OCI-LY1 (cell line): Measurements from ENCODE around the gene LZTFL1.

Source experiments
- H2AFZ ChIP-seq: fragments of 200-600 bp; sonication (generic), shearing (Covaris generic); 2 replicates; pipeline ENCODE4 v1.6.0; 2014; ENCODE audit warnings: antibody characterized with exemption, mild to moderate bottlenecking, low read length
- H3F3A ChIP-seq: fragments of 200-600 bp; sonication (generic), shearing (Covaris generic); 2 replicates; pipeline ENCODE4 v1.6.0; 2014; ENCODE audit warnings: mild to moderate bottlenecking, antibody characterized with exemption, low read length, moderate library complexity; ENCODE audit not compliant: insufficient read depth
- H3K27ac ChIP-seq: fragments of 200-600 bp; sonication (generic); 2 replicates; pipeline ENCODE4 v1.5.1; 2014; ENCODE audit warnings: low read length, mixed run types, mild to moderate bottlenecking, low read depth; ENCODE audit not compliant: poor library complexity, severe bottlenecking
- H3K27me3 ChIP-seq: fragments of 200-600 bp; sonication (generic); 2 replicates; pipeline ENCODE4 v1.6.0; 2014; ENCODE audit warnings: antibody characterized with exemption, mild to moderate bottlenecking, low read length, moderate library complexity; ENCODE audit not compliant: insufficient read depth
- H3K36me3 ChIP-seq: fragments of 200-600 bp; sonication (generic); 2 replicates; pipeline ENCODE4 v1.6.1; 2014; ENCODE audit warnings: mild to moderate bottlenecking, antibody characterized with exemption, low read length, moderate library complexity, mixed read lengths; ENCODE audit not compliant: insufficient read depth
- H3K4me1 ChIP-seq: fragments of 200-600 bp; sonication (generic); 2 replicates; pipeline ENCODE4 v1.5.1; 2014; ENCODE audit warnings: mild to moderate bottlenecking, low read length, moderate library complexity; ENCODE audit not compliant: insufficient read depth, severe bottlenecking
- H3K4me2 ChIP-seq: fragments of 200-600 bp; sonication (generic), shearing (Covaris generic); 2 replicates; pipeline ENCODE4 v1.6.1; 2014; ENCODE audit warnings: low read length
- H3K4me3 ChIP-seq: fragments of 200-600 bp; sonication (generic); 2 replicates; pipeline ENCODE4 v1.5.1; 2014; ENCODE audit warnings: low read length, low read depth, mild to moderate bottlenecking, mixed read lengths; ENCODE audit not compliant: poor library complexity, severe bottlenecking
- H3K79me2 ChIP-seq: fragments of 200-600 bp; shearing (Covaris generic); 2 replicates; pipeline ENCODE4 v1.6.1; 2016; ENCODE audit warnings: mixed run types, low read length, mixed read lengths; ENCODE audit not compliant: insufficient read depth
- H3K9ac ChIP-seq: fragments of 200-600 bp; sonication (generic), shearing (Covaris generic); 2 replicates; pipeline ENCODE4 v1.6.1; 2014; ENCODE audit warnings: mild to moderate bottlenecking, low read length, mixed read lengths
- H3K9me2 ChIP-seq: fragments of 200-600 bp; sonication (generic), shearing (Covaris generic); 2 replicates; pipeline ENCODE4 v1.6.1; 2014; ENCODE audit warnings: low read depth, mild to moderate bottlenecking, low read length, mixed read lengths
- H3K9me3 ChIP-seq: fragments of 200-600 bp; shearing (Covaris generic); 2 replicates; pipeline ENCODE4 v1.6.1; 2014; ENCODE audit warnings: low read length, mixed read lengths
- H4K20me1 ChIP-seq: fragments of 200-600 bp; sonication (generic), shearing (Covaris generic); 2 replicates; pipeline ENCODE4 v1.6.0; 2016; ENCODE audit warnings: mild to moderate bottlenecking, low read length; ENCODE audit not compliant: insufficient read depth
- CTCF ChIP-seq: fragments of 200-600 bp; sonication (generic), shearing (Covaris generic); IDR thresholded peaks from 2 replicates; pipeline ENCODE4 v1.5.1; 2017; ENCODE audit warnings: mild to moderate bottlenecking, antibody characterized with exemption, low read length, moderate library complexity, mixed read lengths
- EZH2 ChIP-seq: fragments of 200-600 bp; sonication (generic), shearing (Covaris generic); IDR thresholded peaks from 2 replicates; pipeline ENCODE4 v1.8.0; 2017; ENCODE audit warnings: borderline replicate concordance, mixed run types, mild to moderate bottlenecking, antibody characterized with exemption, low read length, moderate library complexity, mixed read lengths

Gene LZTFL1

GRCh38 chr3:45841757-45842491 lies at the start of gene LZTFL1:
Gene LZTFL1 (minus strand): TSS chr3:45842119. CDS start chr3:45841991, 128 bp downstream.
- Histone ChIP-seq H3K79me2 (no peaks in the 10 kb centered on the region), H3K27me3 (no peaks in the 10 kb centered on the region), H2AFZ (peak within 1 kb of the TSS; percentile 94), H3K4me2 (peak within 1 kb of the TSS; percentile 97), H3K4me1 (peaks cover 17% of the 10 kb centered on the region), H3K4me3 (peak within 1 kb of the TSS; percentile 96), H3K36me3 (no peaks in the 10 kb centered on the region; the same call in 1 of the 2 replicates), H3K27ac (no peak within 1 kb of the TSS), H4K20me1 (no peaks in the 10 kb centered on the region), H3K9me2 (no peaks in the 10 kb centered on the region), H3K9ac (peak within 1 kb of the TSS; percentile 62; the same call in 1 of the 2 replicates), H3F3A (no peaks in the 10 kb centered on the region), H3K9me3 (no peaks in the 10 kb centered on the region)
- TF ChIP-seq CTCF (no peak), EZH2 (no peak)

- TF ChIP-seq EZH2 (no peak), CTCF (no peak)
- Histone ChIP-seq H3K27me3 (no peaks in the 10 kb centered on the region; the same call in 1 of the 2 replicates), H3K4me1 (peaks cover 12% of the 10 kb centered on the region), H3K9me2 (no peaks in the 10 kb centered on the region), H3F3A (no peaks in the 10 kb centered on the region), H2AFZ (no peak overlapping the region), H3K36me3 (no peaks in the 10 kb centered on the region; the same call in 1 of the 2 replicates), H3K9ac (no peak overlapping the region), H3K79me2 (no peaks in the 10 kb centered on the region), H3K4me3 (no peak overlapping the region), H3K4me2 (no peak overlapping the region), H3K9me3 (no peaks in the 10 kb centered on the region), H4K20me1 (no peaks in the 10 kb centered on the region), H3K27ac (no peak overlapping the region)
Observed at GRCh38 chr3:45890405-45890804, 48.5 kb upstream of the LZTFL1 start.

- no peaks in the 10 kb centered on the region for H3K9me2 ChIP-seq
- no peaks in the 10 kb centered on the region; the same call in 1 of the 2 replicates for H3K36me3 ChIP-seq
- no peaks in the 10 kb centered on the region for H3K79me2 ChIP-seq
- H3K27ac ChIP-seq, result no peak overlapping the region
- H2AFZ ChIP-seq, result no peak overlapping the region
- no peaks in the 10 kb centered on the region for H3K9me3 ChIP-seq
- peaks cover 12% of the 10 kb centered on the region for H3K4me1 ChIP-seq
- no peak overlapping the region for H3K9ac ChIP-seq
- no peak for TF ChIP-seq CTCF
- TF ChIP-seq EZH2, result no peak
- no peaks in the 10 kb centered on the region for H3F3A ChIP-seq
- no peaks in the 10 kb centered on the region; the same call in 1 of the 2 replicates for H3K27me3 ChIP-seq
- H3K4me3 ChIP-seq, result no peak overlapping the region
- no peak overlapping the region for H3K4me2 ChIP-seq
- H4K20me1 ChIP-seq, result no peaks in the 10 kb centered on the region
Observed at GRCh38 chr3:45889337-45889736, 47.4 kb upstream of the LZTFL1 start.
